Activated CD4-positive, alpha-beta T cell treated with anti-CD3 and anti-CD28 coated beads for 1 hour (primary cell): ENCODE data around the gene CHMP6.

Experiments
- DNase-seq: peaks from one replicate; pipeline ENCODE4 v3.0.0-alpha.2; 2020

Gene CHMP6

GRCh38 chr17:80991645-80992076, at the start of gene CHMP6:
Gene CHMP6, plus strand, starts transcription at chr17:80991841. Its CDS starts 78 bp downstream, at chr17:80991919.
- peak; percentile 63 for DNase-seq

GRCh38 chr17:80942423-80943345, 49.0 kb upstream of the CHMP6 start:
- DNase-seq, result no peak

GRCh38 chr17:80943346-80944145, 48.1 kb upstream of the CHMP6 start:
- DNase-seq, result no peak

- no peak for DNase-seq
Measured at GRCh38 chr17:80944326-80944725, 47.3 kb upstream of the CHMP6 start.

- no peak for DNase-seq
Measured at GRCh38 chr17:80945736-80946135, 45.9 kb upstream of the CHMP6 start.

- no peak for DNase-seq
Measured at GRCh38 chr17:80946449-80946848, 45.2 kb upstream of the CHMP6 start.

- no peak for DNase-seq
Measured at GRCh38 chr17:80947200-80947940, 44.3 kb upstream of the CHMP6 start.

GRCh38 chr17:80948019-80948975, 43.3 kb upstream of the CHMP6 start:
- DNase-seq, result no peak

- DNase-seq, result no peak
Measured at GRCh38 chr17:80948976-80949450, 42.6 kb upstream of the CHMP6 start.

GRCh38 chr17:80949451-80950421, 41.9 kb upstream of the CHMP6 start:
- DNase-seq, result no peak

- DNase-seq, result no peak
Measured at GRCh38 chr17:80950466-80951120, 41.0 kb upstream of the CHMP6 start.

GRCh38 chr17:80951121-80952090, 40.2 kb upstream of the CHMP6 start:
- no peak for DNase-seq

- no peak for DNase-seq
Measured at GRCh38 chr17:80952291-80952690, 39.4 kb upstream of the CHMP6 start.

GRCh38 chr17:80953471-80954315, 37.9 kb upstream of the CHMP6 start:
- DNase-seq, result no peak

GRCh38 chr17:80955078-80955477, 36.6 kb upstream of the CHMP6 start:
- DNase-seq, result no peak

GRCh38 chr17:80955671-80956280, 35.9 kb upstream of the CHMP6 start:
- DNase-seq, result no peak
